Naive thymus-derived CD8-positive, alpha-beta T cell (primary cell): ENCODE data around the gene PGAM5. TPM values are rescaled to one million over a fixed set of nuclear protein-coding genes. Genes with fewer than 3 reads are reported as not detected.

Source experiments
- ATAC-seq, 2 donors: fragments of 150-1000 bp; cut with Tn5 transposase in 1 of 2; sonication (Bioruptor Pico), chemical (Tn5 transposase) in 1 of 2; 1 replicate in 1 of 2; 2 replicates in 1 of 2; pipeline ENCODE4 v1.10.0; 2021; ENCODE audit warnings: mild to moderate bottlenecking in 2 of 2, moderate library complexity in 2 of 2
- POLR2A ChIA-PET: fragments of 350-600 bp; sonication (Branson Sonifier 250); formaldehyde crosslinking; loops from one replicate; lab custom pipeline; 2021; ENCODE audit warnings: antibody characterized with exemption; lab: Charles Lee
- DNase-seq, 10 donors: peaks; one replicate each; pipeline versions ENCODE4 v3.0.0 to v3.0.0-alpha.2; 2020 to 2022
- H3K27ac Mint-ChIP-seq, 10 donors: one replicate each; pipeline ENCODE4 v1.8.0; 2020 to 2022; ENCODE audit warnings: mild to moderate bottlenecking in 10 of 10, mixed read lengths in 10 of 10, moderate library complexity in 4 of 10, inconsistent platforms in 1 of 10
- H3K27me3 Mint-ChIP-seq, 5 donors: one replicate each; pipeline ENCODE4 v1.8.0; 2021 to 2022; ENCODE audit warnings: mixed read lengths in 5 of 5
- H3K36me3 Mint-ChIP-seq, 3 donors: one replicate each; pipeline ENCODE4 v1.8.0; 2020 to 2022; ENCODE audit warnings: mixed read lengths in 3 of 3, mild to moderate bottlenecking in 2 of 3, inconsistent platforms in 1 of 3
- H3K4me1 Mint-ChIP-seq, 4 donors: one replicate each; pipeline ENCODE4 v1.8.0; 2021 to 2022; ENCODE audit warnings: mixed read lengths in 4 of 4
- H3K4me3 Mint-ChIP-seq, 10 donors: one replicate each; pipeline ENCODE4 v1.8.0; 2020 to 2022; ENCODE audit warnings: mild to moderate bottlenecking in 10 of 10, mixed read lengths in 10 of 10, moderate library complexity in 6 of 10, inconsistent platforms in 1 of 10
- H3K9me3 Mint-ChIP-seq, 9 donors: one replicate each; pipeline ENCODE4 v1.8.0; 2020 to 2022; ENCODE audit warnings: mixed read lengths in 9 of 9, mild to moderate bottlenecking in 3 of 9, inconsistent platforms in 1 of 9, moderate library complexity in 1 of 9
- polyA plus RNA-seq, 3 donors: library from polyadenylated mRNA; unstranded; fragments of 300-500 nt; fragmentation: Illumina TruSeq; gene quantifications; one replicate each; pipeline ENCODE4 v1.2.3, GENCODE V29; 2021
- total RNA-seq, 8 experiments: library from RNA in 2 of 8; stranded (reverse) in 2 of 8; gene quantifications; one replicate each; pipeline ENCODE4 v1.2.3 and lab custom pipeline; 2021 to 2026

PGAM5 gene
- total and polyA plus RNA-seq, 5 experiments from 2014 or later, result 20.9 to 30.9 (median 27.5) TPM

DNA sequence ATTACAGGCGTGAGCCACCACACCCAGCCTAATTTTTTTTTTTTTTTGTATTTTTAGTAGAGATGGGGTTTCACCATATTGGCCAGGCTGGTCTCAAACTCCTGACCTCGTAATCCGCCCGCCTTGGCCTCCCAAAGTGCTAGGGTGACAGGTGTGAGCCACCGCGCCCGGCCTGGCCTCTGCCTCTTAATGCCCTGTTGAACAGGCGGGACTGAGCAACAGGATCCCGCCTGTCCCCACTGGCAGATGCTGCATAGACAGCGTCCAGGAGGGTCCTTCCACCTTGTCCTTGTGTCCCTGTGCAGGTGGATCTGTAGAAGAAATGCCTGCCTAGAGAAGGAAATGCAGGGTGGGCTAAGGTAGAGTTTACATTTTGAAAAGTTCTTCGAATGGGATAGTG lies 5.7 kb downstream of the PGAM5 start:
- POLR2A ChIA-PET, result no interaction called here
- no peak overlapping the region for H3K4me3 Mint-ChIP-seq
- no peaks in the 10 kb centered on the region for H3K9me3 Mint-ChIP-seq
- H3K36me3 Mint-ChIP-seq, result peaks cover 0 to 45% (median 17%) of the 10 kb centered on the region in 3 donors
- no peaks in the 10 kb centered on the region for H3K27me3 Mint-ChIP-seq
- ATAC-seq (no peak), DNase-seq (no peak)
- peaks cover 8 to 27% (median 14%) of the 10 kb centered on the region in 4 donors for H3K4me1 Mint-ChIP-seq
- H3K27ac Mint-ChIP-seq, result peak overlapping the region in 1 of 10 donors; percentile 29

DNA sequence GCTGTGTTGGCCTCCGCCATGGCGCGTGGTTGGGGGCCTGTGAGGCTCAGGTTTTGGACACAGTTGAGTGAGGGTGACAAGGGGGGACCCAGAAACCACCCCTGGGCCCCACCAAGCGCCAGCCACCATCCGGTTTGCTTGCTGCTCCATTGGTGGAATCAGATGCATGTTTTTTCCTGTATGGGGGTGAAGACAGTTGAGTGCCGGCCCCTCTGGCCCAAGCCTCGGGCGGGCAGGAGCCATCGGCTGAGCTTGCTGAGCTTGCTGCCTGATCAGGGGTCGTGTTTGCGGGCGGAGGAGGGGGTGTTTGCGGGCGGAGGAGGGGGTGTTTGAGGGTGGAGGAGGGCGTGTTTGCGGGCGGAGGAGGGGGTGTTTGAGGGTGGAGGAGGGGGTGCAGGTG lies 6.4 kb downstream of the PGAM5 start:
- Mint-ChIP-seq H3K4me3 (no peak overlapping the region), H3K4me1 (peaks cover 8 to 22% (median 11%) of the 10 kb centered on the region in 4 donors), H3K27me3 (no peaks in the 10 kb centered on the region), H3K27ac (peak overlapping the region in 1 of 10 donors; percentile 13), H3K36me3 (peaks cover 0 to 52% (median 17%) of the 10 kb centered on the region in 3 donors), H3K9me3 (no peaks in the 10 kb centered on the region)
- POLR2A ChIA-PET, result no interaction called here
- DNase-seq (no peak), ATAC-seq (no peak)

DNA sequence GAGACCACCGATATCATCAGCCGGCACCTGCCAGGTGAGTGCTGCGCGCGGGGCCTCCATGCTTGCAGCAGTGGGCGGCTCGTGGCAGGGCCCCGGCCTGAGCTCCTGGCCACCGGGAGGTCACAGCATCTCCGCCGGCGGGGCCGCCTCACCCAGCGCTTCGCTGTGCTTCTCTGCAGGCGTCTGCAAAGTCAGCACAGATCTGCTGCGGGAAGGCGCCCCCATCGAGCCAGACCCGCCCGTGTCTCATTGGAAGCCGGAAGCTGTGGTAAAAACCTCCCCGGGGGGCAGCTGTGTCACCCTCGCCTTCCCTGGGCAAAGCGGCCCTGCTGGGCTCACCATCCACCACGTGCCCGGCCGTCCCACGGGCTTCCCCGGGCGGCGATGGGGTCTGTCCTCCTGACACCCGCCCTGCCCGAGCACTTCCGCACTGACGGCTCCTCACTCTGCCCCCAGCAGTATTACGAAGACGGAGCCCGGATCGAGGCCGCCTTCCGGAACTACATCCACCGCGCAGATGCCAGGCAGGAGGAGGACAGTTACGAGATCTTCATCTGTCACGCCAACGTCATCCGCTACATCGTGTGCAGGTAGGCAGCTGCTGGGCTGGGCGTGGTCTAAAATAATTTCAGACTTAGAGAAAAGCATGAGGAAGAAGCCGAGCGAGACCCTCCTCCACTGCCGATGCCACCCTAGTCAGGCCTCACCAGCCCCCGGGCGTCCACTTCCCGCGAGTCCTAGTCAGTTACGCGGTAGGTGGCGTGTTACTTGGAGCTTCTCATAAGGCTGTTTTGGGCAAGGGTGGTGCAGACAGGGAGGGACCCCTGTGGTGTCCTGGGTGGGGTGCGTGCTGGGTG lies 7.1 kb downstream of the PGAM5 start:
- Mint-ChIP-seq H3K9me3 (no peaks in the 10 kb centered on the region), H3K36me3 (peaks cover 0 to 52% (median 17%) of the 10 kb centered on the region in 3 donors), H3K27me3 (no peaks in the 10 kb centered on the region), H3K27ac (no peak overlapping the region), H3K4me1 (peaks cover 4 to 16% (median 9%) of the 10 kb centered on the region in 4 donors), H3K4me3 (no peak overlapping the region)
- POLR2A ChIA-PET, result no interaction called here
- no peak for ATAC-seq
- DNase-seq, result no peak

DNA sequence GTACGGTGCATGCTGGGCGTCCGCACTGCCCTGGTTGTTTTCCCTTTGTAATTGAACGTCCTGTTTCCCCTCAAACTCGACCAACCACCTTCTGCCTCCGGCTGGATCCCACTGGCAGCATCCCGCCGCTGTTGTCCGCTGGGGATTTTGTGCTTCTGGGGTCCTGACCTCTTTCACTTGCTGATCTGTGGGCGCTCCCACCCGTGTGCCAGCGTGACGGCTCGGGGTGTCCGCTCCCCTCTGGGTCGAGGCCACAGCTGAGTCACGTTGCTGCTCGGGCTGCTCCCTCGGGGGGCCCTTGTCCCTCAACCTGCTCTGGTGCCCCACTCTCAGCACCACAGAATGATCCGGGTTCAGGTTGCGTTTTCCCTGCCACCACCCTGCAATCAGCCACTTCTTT lies 8.0 kb downstream of the PGAM5 start:
- no peaks in the 10 kb centered on the region for H3K9me3 Mint-ChIP-seq
- H3K27ac Mint-ChIP-seq, result peak overlapping the region in 1 of 10 donors; percentile 44
- DNase-seq, result no peak
- H3K4me3 Mint-ChIP-seq, result no peak overlapping the region
- peaks cover 0 to 60% (median 15%) of the 10 kb centered on the region in 3 donors for H3K36me3 Mint-ChIP-seq
- no peaks in the 10 kb centered on the region for H3K27me3 Mint-ChIP-seq
- ATAC-seq, result no peak
- POLR2A ChIA-PET, result no interaction called here
- H3K4me1 Mint-ChIP-seq, result peaks cover 2 to 7% (median 3%) of the 10 kb centered on the region in 4 donors

DNA sequence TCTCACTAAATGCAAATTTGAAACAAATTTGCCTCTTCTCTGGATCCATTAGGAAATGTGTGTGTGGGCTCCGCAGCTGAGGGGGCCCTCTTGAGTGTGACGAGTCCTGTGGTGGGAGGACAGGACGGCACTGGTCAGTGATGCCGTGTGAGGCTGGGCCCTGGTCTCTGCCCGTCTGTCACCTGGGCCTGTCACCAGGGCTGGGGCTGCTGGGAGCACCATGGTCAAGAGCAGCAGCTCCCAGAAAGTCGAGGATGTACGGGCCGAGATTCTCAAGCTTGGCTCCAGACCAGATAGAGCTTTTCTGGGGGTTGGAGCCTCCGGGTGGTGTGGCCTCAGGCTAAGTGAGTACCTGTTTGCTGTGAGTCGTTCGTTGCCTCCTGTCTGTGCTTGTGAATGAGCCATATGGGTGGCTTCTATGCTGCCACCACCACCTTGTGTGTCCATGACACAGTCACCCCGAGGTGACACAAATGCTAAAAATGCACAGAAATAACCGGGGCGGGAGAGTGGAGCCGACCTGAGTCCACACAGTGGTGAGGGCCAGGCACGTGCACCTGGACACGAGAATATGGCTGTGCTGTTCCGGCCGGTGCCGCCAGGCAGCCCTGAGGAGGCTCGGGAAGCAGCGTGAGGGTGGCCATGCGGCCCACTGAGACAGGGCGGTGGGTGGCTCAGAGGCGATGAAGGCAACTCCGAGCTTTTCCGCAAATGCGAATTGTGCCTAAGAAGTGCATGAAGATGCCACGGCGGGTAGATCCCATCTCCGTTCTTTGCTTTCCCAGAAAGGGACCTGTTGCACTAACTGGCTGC lies 8.7 kb downstream of the PGAM5 start:
- ATAC-seq (no peak), DNase-seq (no peak)
- POLR2A ChIA-PET, result no interaction called here
- Mint-ChIP-seq H3K27me3 (no peaks in the 10 kb centered on the region), H3K4me3 (no peak overlapping the region), H3K9me3 (no peaks in the 10 kb centered on the region), H3K36me3 (peaks cover 0 to 64% (median 15%) of the 10 kb centered on the region in 3 donors), H3K4me1 (peaks cover 0 to 5% (median 3%) of the 10 kb centered on the region in 4 donors), H3K27ac (no peak overlapping the region)

DNA sequence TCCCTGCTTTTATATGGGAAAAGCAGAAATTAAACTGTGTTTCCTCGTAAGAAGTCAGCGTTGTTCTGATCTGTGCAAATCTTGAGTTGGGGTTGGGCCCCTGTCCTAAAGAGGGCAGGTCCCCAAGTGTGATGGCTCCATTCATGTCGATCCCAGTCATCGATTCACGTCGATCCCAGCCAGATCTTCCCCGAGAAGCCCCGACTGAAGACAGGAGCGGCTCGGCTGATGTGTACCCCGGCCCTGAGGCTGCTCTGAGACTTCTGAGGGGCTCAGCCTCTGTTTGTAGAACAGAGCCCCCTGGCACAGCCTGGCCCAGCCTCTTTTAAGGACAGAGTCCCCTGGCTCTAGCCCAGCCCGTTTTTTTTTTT lies 9.3 kb downstream of the PGAM5 start:
- POLR2A ChIA-PET, result interaction anchor here (0.7 kb wide), 1 partner anchor 36 kb away, joined by 3 read pairs; no protein-coding TSS in a partner anchor
- peaks cover 0 to 2% (median 0%) of the 10 kb centered on the region in 4 donors for H3K4me1 Mint-ChIP-seq
- peak overlapping the region in 2 of 10 donors; percentile 40 to 50 for H3K27ac Mint-ChIP-seq
- H3K27me3 Mint-ChIP-seq, result no peaks in the 10 kb centered on the region
- H3K36me3 Mint-ChIP-seq, result peaks cover 0 to 61% (median 13%) of the 10 kb centered on the region in 3 donors
- ATAC-seq (no peak), DNase-seq (no peak)
- no peak overlapping the region for H3K4me3 Mint-ChIP-seq
- H3K9me3 Mint-ChIP-seq, result no peaks in the 10 kb centered on the region

DNA sequence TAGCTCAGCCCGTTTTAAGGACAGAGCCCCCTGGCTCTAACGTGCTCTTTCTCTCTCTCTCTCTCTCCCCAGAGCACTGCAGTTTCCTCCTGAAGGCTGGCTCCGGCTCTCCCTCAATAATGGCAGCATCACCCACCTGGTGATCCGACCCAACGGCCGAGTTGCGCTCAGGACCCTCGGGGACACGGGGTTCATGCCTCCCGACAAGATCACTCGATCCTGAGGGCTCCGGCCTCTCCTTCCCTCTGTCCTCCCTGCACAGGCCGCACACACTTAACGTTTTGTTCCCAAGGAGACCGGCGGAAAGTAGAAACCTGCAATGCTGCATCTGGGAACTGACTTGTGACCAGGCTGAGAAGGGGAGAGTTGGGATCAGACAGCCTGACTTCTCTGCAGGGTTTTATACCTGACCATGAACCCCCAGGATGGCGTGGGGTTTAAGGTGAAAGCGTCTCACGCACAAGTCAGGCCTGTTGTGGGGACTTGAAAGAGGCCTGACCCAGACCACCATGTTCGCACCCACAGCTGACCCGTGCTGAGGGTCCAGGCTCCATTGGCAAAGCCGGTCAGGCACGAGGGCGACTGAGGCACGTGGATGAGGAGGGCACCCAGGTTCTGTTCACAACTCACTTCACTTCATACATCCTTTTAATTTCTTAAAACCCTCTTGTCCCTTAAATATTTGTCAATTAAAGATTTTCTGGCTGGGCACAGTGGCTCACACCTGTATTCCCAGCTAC lies 10.1 kb downstream of the PGAM5 start:
- H3K4me1 Mint-ChIP-seq, result peaks cover 0 to 2% (median 0%) of the 10 kb centered on the region in 4 donors
- H3K4me3 Mint-ChIP-seq, result no peak overlapping the region
- H3K9me3 Mint-ChIP-seq, result no peaks in the 10 kb centered on the region
- no peak for DNase-seq
- peak overlapping the region in 2 of 10 donors; percentile 18 to 77 for H3K27ac Mint-ChIP-seq
- POLR2A ChIA-PET, result interaction anchor here (0.7 kb wide), 1 partner anchor 36 kb away, joined by 3 read pairs; no protein-coding TSS in a partner anchor
- ATAC-seq, result no peak
- H3K27me3 Mint-ChIP-seq, result no peaks in the 10 kb centered on the region
- H3K36me3 Mint-ChIP-seq, result peaks cover 0 to 68% (median 14%) of the 10 kb centered on the region in 3 donors

DNA sequence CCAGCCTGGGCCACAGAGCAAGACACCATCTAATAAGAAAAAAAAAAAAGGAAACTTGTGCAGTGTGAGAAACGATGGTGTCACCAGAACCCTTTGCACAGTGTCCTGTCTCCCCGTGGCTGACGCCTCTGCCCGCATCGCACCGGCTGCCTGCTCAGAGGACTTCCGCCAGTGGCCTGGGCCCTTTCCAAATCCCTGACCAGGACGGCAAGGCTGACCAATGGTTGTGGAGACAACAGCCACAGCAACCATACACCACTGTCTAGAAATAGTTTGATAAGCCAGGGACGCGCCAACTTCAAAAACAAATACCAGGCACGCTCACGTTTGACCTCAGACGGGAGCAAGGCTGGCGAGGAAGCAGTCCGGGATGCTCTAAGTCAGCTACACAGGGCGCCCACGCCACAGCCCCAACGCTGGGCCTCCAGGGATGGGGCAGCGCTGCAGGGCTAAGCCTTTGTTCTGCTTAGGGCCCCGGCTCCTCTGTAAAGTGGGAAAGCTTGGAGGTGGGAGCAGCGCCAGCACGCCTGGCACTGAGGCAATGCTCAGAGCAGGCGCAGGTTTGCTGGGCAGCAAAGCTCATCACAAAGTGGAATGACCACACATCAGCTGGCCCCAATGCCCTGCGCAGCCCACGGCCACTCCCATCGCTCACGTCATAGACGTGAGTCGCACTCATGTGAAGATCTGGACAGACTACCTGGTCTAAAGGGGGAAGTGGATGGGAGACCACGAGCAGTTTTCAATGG lies 12.5 kb downstream of the PGAM5 start:
- H3K4me3 Mint-ChIP-seq, result no peak overlapping the region
- ATAC-seq, result no peak
- H3K27ac Mint-ChIP-seq, result peak overlapping the region in 3 of 10 donors; percentile 12 to 56 (median 34)
- no peaks in the 10 kb centered on the region for H3K27me3 Mint-ChIP-seq
- H3K36me3 Mint-ChIP-seq, result peaks cover 0 to 75% (median 30%) of the 10 kb centered on the region in 3 donors
- H3K9me3 Mint-ChIP-seq, result no peaks in the 10 kb centered on the region
- DNase-seq, result peak in 1 of 10 donors; percentile 45
- no peaks in the 10 kb centered on the region for H3K4me1 Mint-ChIP-seq
- POLR2A ChIA-PET, result interaction anchor here (0.8 kb wide), 1 partner anchor 10 kb away, joined by 3 read pairs; no protein-coding TSS in a partner anchor

DNA sequence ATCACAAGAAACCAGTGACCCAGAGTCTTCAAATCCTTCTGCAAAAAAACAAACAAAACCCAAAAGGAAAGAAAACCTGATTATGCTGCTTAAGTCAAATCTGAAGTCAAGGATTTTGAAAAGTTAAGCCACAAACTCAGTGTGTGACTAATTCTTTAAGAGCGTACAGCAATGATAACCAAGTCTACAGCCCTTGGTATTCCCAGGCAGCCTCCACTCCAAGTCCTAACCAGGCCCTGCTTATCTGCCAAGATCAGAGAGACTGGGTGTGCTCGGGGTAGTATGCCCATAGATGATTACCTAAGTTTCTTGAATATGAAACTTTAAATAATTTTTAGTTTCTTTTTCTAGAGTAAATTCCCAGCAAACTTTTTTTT lies 13.1 kb downstream of the PGAM5 start:
- H3K9me3 Mint-ChIP-seq, result no peaks in the 10 kb centered on the region
- H3K4me1 Mint-ChIP-seq, result peaks cover 0 to 5% (median 0%) of the 10 kb centered on the region in 4 donors

DNA sequence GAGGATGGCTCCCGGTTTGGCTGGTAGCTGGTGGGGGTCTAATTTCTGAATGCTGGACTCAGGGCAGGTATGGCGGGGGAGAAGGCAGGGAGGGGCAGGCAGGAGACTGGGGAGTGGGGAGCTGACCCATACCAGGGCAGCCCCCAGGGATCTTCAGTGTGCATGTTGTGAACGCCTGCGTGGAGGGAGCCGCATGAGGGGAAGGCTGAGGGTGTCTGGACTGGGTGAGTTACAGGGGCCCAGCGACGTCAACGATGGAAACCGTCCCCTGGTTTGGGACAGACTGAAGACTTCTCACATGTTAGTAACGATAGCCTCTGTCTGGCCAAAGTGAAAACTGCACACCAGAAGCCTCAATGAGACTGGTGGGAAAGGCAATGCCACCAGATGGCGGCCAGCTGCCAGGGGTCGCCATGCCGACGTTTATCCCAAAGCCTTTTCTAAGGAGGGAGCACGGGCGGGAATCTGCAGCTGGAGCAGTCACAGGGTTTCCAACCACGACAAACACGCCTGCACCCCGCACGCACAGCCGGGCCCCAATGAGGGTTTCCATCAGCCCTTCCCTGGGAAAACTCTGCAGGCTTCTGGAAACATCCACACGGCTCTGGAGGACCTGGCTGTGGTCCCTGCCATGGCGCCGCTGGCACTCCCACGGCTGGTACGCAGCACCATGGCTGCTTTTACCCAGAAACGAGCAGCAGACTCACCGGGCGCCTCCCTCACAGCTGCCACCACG lies 14.0 kb downstream of the PGAM5 start:
- H3K27me3 Mint-ChIP-seq, result no peaks in the 10 kb centered on the region
- H3K36me3 Mint-ChIP-seq, result peaks cover 0 to 75% (median 29%) of the 10 kb centered on the region in 3 donors
- peak overlapping the region in 1 of 10 donors; percentile 36 for H3K4me3 Mint-ChIP-seq
- ATAC-seq (no peak), DNase-seq (peak in 1 of 10 donors; percentile 54)
- H3K27ac Mint-ChIP-seq, result peak overlapping the region in 1 of 10 donors; percentile 52
- no peaks in the 10 kb centered on the region for H3K9me3 Mint-ChIP-seq
- peaks cover 0 to 8% (median 0%) of the 10 kb centered on the region in 4 donors for H3K4me1 Mint-ChIP-seq
- POLR2A ChIA-PET, result no interaction called here

More for the DNA sequence above, 13.1 kb downstream of the PGAM5 start:
- H3K27me3 Mint-ChIP-seq, result no peaks in the 10 kb centered on the region
- DNase-seq (no peak), ATAC-seq (no peak)
- no peak overlapping the region for H3K4me3 Mint-ChIP-seq
- H3K27ac Mint-ChIP-seq, result peak overlapping the region in 1 of 10 donors; percentile 12
- H3K36me3 Mint-ChIP-seq, result peaks cover 0 to 78% (median 30%) of the 10 kb centered on the region in 3 donors
- POLR2A ChIA-PET, result interaction anchor here (0.8 kb wide), 1 partner anchor 10 kb away, joined by 3 read pairs; no protein-coding TSS in a partner anchor

DNA sequence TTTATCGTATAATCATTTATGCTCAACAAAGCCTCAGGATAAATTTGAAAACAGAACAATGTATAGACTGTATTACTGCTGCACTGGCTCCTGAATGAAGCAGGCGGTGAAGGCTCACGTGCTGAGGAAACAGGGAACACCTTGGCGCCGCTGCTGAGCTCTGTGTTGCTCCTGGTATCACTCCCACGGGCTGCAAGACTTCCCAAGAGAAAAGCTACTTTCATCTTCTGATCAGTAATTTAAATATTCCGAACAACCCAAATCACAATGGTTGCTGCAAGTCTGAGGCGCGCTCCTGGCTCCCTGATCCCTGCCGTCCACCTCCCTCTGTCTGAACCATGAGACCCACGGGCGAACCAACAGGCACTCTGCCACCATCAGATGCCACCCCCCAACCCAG lies 15.7 kb downstream of the PGAM5 start:
- Mint-ChIP-seq H3K4me1 (peaks cover 0 to 10% (median under 1%) of the 10 kb centered on the region in 4 donors), H3K4me3 (no peak overlapping the region), H3K27me3 (no peaks in the 10 kb centered on the region), H3K9me3 (no peaks in the 10 kb centered on the region), H3K27ac (no peak overlapping the region), H3K36me3 (peaks cover 0 to 76% (median 36%) of the 10 kb centered on the region in 3 donors)
- ATAC-seq, result no peak
- POLR2A ChIA-PET, result no interaction called here
- no peak for DNase-seq
